ENCODE results near the gene MRPL55. TPM values are rescaled to one million over a fixed set of nuclear protein-coding genes. Genes with fewer than 3 reads are reported as not detected.

The MRPL55 gene
- total and polyA plus RNA-seq, 2 of the 4 experiments (the other 2 are of a cell fraction): 48.9 to 95.4 TPM

GRCh38 chr1:228108742-228109072 is 392 bp downstream of the MRPL55 start:
- peaks cover 6% of the 10 kb centered on the region for H3K9me1 ChIP-seq (ENCODE audit: insufficient read depth, low read length)
- peak overlapping the region; percentile 79 for H3K4ac ChIP-seq (ENCODE audit: low read depth, low read length)
- peak overlapping the region; percentile 37; the same call in 1 of the 2 replicates for H3K23ac ChIP-seq (ENCODE audit: low read depth, low read length)
- H3K4me1 ChIP-seq (ENCODE audit: control insufficient read depth, insufficient read depth, low read length): peaks cover 6% of the 10 kb centered on the region
- H3K79me1 ChIP-seq (ENCODE audit: low read depth in 1 of 2, low read length in 2 of 2): peaks cover 14 to 44% of the 10 kb centered on the region in 2 experiments; a peak in 3 of 4 replicates
- peak overlapping the region; percentile 93 for H3K9ac ChIP-seq (ENCODE audit: low read depth, low read length)
- DNase-seq (no peak), ATAC-seq (ENCODE audit: low read depth) (no peak)
- intact Hi-C loops (cut with micrococcal nuclease) (no loop called here), in situ Hi-C loops (cut with MboI; ENCODE audit: low sequenced_read_pairs) (no loop called here), dilution Hi-C loops (cut with HindIII; ENCODE audit: low sequenced_read_pairs, unreplicated experiment) (no loop called here)
- TF ChIP-seq POLR2A (IDR thresholded peaks at IDR 0.05; ENCODE audit: low read depth, low read length) (no peak), RCOR1 (IDR thresholded peaks at IDR 0.05; ENCODE audit: insufficient replicate concordance, low read length) (no peak), CEBPB (IDR thresholded peaks at IDR 0.05; ENCODE audit: low read depth, low read length) (no peak)
- CTCF ChIA-PET: no interaction called here
- peak overlapping the region; percentile 98 for H2AFZ ChIP-seq (replicated peaks; ENCODE audit: low read length, poor library complexity)
- no peaks in the 10 kb centered on the region for H4K20me1 ChIP-seq (ENCODE audit: insufficient read depth, low read length)
- 0 out of 2 replicates have a peak overlapping the region, but pooled peaks have one; percentile 24 for H4K5ac ChIP-seq (ENCODE audit: low read depth, low read length)
- peak overlapping the region; percentile 63; the same call in 1 of the 2 replicates for H3K14ac ChIP-seq (replicated peaks; ENCODE audit: low read depth, low read length)
- peak overlapping the region; percentile 37; the same call in 1 of the 2 replicates for H3K56ac ChIP-seq (ENCODE audit: extremely low read depth, insufficient read depth, low read length)
- H3K27ac ChIP-seq (ENCODE audit: insufficient read depth, low read length): peak overlapping the region; percentile 82
- no peaks in the 10 kb centered on the region for H3K27me3 ChIP-seq (ENCODE audit: control insufficient read depth, insufficient read depth, low read length)
- peak overlapping the region; percentile 82 for H2BK5ac ChIP-seq (ENCODE audit: low read depth, low read length, poor library complexity, severe bottlenecking)
- peak overlapping the region in 1 of 2 experiments; percentile 61; a peak in 3 of 4 replicates for H4K8ac ChIP-seq (ENCODE audit: low read depth in 2 of 2, low read length in 2 of 2)
- no peak overlapping the region for H2BK20ac ChIP-seq (ENCODE audit: low read depth, low read length)
- 0% methylated on average over 2 of the region's 8 CpGs; no CpG with 5 or more reads in 1 of the 2 experiments for WGBS, 2 experiments (ENCODE audit: extremely low coverage in 2 of 2, insufficient read length in 1 of 2)
- no peak overlapping the region for H2BK120ac ChIP-seq (ENCODE audit: low read depth, low read length)
- BruUV-seq (replicated peaks): no TSS peak
- H3K4me2 ChIP-seq (ENCODE audit: low read depth, low read length): peak overlapping the region; percentile 85
- H3K9me3 ChIP-seq (ENCODE audit: control insufficient read depth, insufficient read depth, low read length): no peaks in the 10 kb centered on the region
- peak overlapping the region; percentile 24 for H2AK5ac ChIP-seq (ENCODE audit: low read depth, low read length)
- POLR2A ChIA-PET (ENCODE audit: unreplicated experiment): interaction anchor here (0.6 kb wide), 1 partner anchor 211 kb away, joined by 8 read pairs; no protein-coding TSS in a partner anchor
- peak overlapping the region; percentile 86 for H3K4me3 ChIP-seq (ENCODE audit: insufficient read depth, low read depth, low read length)
- no peak overlapping the region for H2BK15ac ChIP-seq (ENCODE audit: low read depth, low read length)
- peaks cover 13% of the 10 kb centered on the region for H3K36me3 ChIP-seq (ENCODE audit: control insufficient read depth, insufficient read depth, low read length)
- no peak overlapping the region for H3K18ac ChIP-seq (ENCODE audit: low read depth, low read length)
- H2AK9ac ChIP-seq (replicated peaks; ENCODE audit: low read depth, low read length, poor library complexity): peak overlapping the region; percentile 94
- H4K91ac ChIP-seq (ENCODE audit: insufficient read depth, low read depth, low read length): peak overlapping the region; percentile 3; the same call in 1 of the 2 replicates
